GM19372 (cell line): ENCODE measurements around the gene HHIPL1.
"Not testable (repeated sequence)": the region's sequence is repeated elsewhere in the genome, so short reads cannot be mapped to it uniquely, and the experiment has no call there.

ENCODE experiments used
- ATAC-seq: cut with Tn5 transposase; IDR thresholded peaks from one replicate; pipeline ENCODE4 v1.9.1; 2021; ENCODE audit warnings: mild to moderate bottlenecking, low read depth, moderate library complexity; ENCODE audit not compliant: unreplicated experiment

HHIPL1 gene

GRCh38 chr14:99656171-99656570 is 11.2 kb downstream of the HHIPL1 start:
- ATAC-seq: no peak

GRCh38 chr14:99657645-99658155 is 12.8 kb downstream of the HHIPL1 start:
- no peak for ATAC-seq

- ATAC-seq: no peak
Observed at GRCh38 chr14:99658218-99658845, 13.4 kb downstream of the HHIPL1 start.

- no peak for ATAC-seq
Observed at GRCh38 chr14:99659333-99659741, 14.4 kb downstream of the HHIPL1 start.

- no peak for ATAC-seq
Observed at GRCh38 chr14:99660006-99660566, 15.2 kb downstream of the HHIPL1 start.

GRCh38 chr14:99660794-99661193 is 15.9 kb downstream of the HHIPL1 start:
- no peak for ATAC-seq

GRCh38 chr14:99661206-99661605 is 16.3 kb downstream of the HHIPL1 start:
- not testable (repeated sequence) for ATAC-seq

GRCh38 chr14:99662846-99663245 is 17.9 kb downstream of the HHIPL1 start:
- ATAC-seq: no peak

GRCh38 chr14:99663386-99664057 is 18.6 kb downstream of the HHIPL1 start:
- no peak for ATAC-seq

- ATAC-seq: no peak
Observed at GRCh38 chr14:99664058-99664936, 19.4 kb downstream of the HHIPL1 start.

GRCh38 chr14:99664937-99665273 is 20.0 kb downstream of the HHIPL1 start:
- ATAC-seq: no peak

- no peak for ATAC-seq
Observed at GRCh38 chr14:99666533-99666932, 21.6 kb downstream of the HHIPL1 start.

- no peak for ATAC-seq
Observed at GRCh38 chr14:99667045-99667444, 22.1 kb downstream of the HHIPL1 start.

- ATAC-seq: no peak
Observed at GRCh38 chr14:99667821-99668220, 22.9 kb downstream of the HHIPL1 start.

GRCh38 chr14:99668307-99669295 is 23.7 kb downstream of the HHIPL1 start:
- no peak for ATAC-seq

GRCh38 chr14:99670361-99671234 is 25.7 kb downstream of the HHIPL1 start:
- ATAC-seq: no peak

GRCh38 chr14:99671235-99672224 is 26.6 kb downstream of the HHIPL1 start:
- ATAC-seq: no peak
